GM19463 (cell line): ENCODE results near the gene CHERP.
"Not testable (repeated sequence)": the region's sequence is repeated elsewhere in the genome, so short reads cannot be mapped to it uniquely, and the experiment has no call there.

Experiments used
- ATAC-seq: cut with Tn5 transposase; IDR thresholded peaks from one replicate; pipeline ENCODE4 v1.9.1; 2021; ENCODE audit warnings: mild to moderate bottlenecking, moderate library complexity; ENCODE audit not compliant: unreplicated experiment

CHERP gene

GRCh38 chr19:16521715-16522289, 20.4 kb downstream of the CHERP start:
- ATAC-seq = no peak

GRCh38 chr19:16520986-16521624, 21.1 kb downstream of the CHERP start:
- ATAC-seq = no peak

GRCh38 chr19:16520074-16520973, 21.9 kb downstream of the CHERP start:
- no peak for ATAC-seq

- no peak for ATAC-seq
These were observed 23.0 kb downstream of the CHERP start for GRCh38 chr19:16519230-16519687.

GRCh38 chr19:16518483-16519229, 23.6 kb downstream of the CHERP start:
- no peak for ATAC-seq

- ATAC-seq = no peak
These were observed 24.2 kb downstream of the CHERP start for GRCh38 chr19:16518061-16518460.

- no peak for ATAC-seq
These were observed 25.2 kb downstream of the CHERP start for GRCh38 chr19:16516923-16517610.

- no peak for ATAC-seq
These were observed 25.9 kb downstream of the CHERP start for GRCh38 chr19:16516381-16516780.

- no peak for ATAC-seq
These were observed 27.7 kb downstream of the CHERP start for GRCh38 chr19:16514383-16515019.

GRCh38 chr19:16512611-16513010, 29.6 kb downstream of the CHERP start:
- ATAC-seq = not testable (repeated sequence)

- no peak for ATAC-seq
These were observed 32.8 kb downstream of the CHERP start for GRCh38 chr19:16509141-16510061.

- no peak for ATAC-seq
These were observed 33.7 kb downstream of the CHERP start for GRCh38 chr19:16508546-16508945.

GRCh38 chr19:16506961-16507360, 35.3 kb downstream of the CHERP start:
- no peak for ATAC-seq

GRCh38 chr19:16506161-16506560, 36.1 kb downstream of the CHERP start:
- ATAC-seq = not testable (repeated sequence)

GRCh38 chr19:16504271-16504670, 38.0 kb downstream of the CHERP start:
- no peak for ATAC-seq

GRCh38 chr19:16497837-16498236, 44.4 kb downstream of the CHERP start:
- ATAC-seq = no peak

- ATAC-seq = no peak
These were observed 45.2 kb downstream of the CHERP start for GRCh38 chr19:16497042-16497441.

- ATAC-seq = no peak
These were observed 45.6 kb downstream of the CHERP start for GRCh38 chr19:16496613-16496983.
